Measurements from ENCODE around the gene AHRR. TPM values are rescaled to one million over a fixed set of nuclear protein-coding genes. Genes with fewer than 3 reads are reported as not detected.

The AHRR gene
- total and polyA plus RNA-seq, 2 donors (not counting 1 experiment from before 2014, with no cell fraction given) = 11.3 to 26.4 TPM

- H3K4me2 ChIP-seq (ENCODE audit: extremely low read depth, insufficient read depth, low read length) = no peak overlapping the region
- H2AFZ ChIP-seq (ENCODE audit: low read length) = no peak overlapping the region
- TF ChIP-seq EZH2 (IDR thresholded peaks at IDR 0.05; ENCODE audit: low read length, missing control alignments) = no peak
- TF ChIP-seq, protein P1, sequence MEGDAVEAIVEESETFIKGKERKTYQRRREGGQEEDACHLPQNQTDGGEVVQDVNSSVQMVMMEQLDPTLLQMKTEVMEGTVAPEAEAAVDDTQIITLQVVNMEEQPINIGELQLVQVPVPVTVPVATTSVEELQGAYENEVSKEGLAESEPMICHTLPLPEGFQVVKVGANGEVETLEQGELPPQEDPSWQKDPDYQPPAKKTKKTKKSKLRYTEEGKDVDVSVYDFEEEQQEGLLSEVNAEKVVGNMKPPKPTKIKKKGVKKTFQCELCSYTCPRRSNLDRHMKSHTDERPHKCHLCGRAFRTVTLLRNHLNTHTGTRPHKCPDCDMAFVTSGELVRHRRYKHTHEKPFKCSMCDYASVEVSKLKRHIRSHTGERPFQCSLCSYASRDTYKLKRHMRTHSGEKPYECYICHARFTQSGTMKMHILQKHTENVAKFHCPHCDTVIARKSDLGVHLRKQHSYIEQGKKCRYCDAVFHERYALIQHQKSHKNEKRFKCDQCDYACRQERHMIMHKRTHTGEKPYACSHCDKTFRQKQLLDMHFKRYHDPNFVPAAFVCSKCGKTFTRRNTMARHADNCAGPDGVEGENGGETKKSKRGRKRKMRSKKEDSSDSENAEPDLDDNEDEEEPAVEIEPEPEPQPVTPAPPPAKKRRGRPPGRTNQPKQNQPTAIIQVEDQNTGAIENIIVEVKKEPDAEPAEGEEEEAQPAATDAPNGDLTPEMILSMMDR (conservative IDR thresholded peaks at IDR 0.05 in 1 of 2, IDR thresholded peaks at IDR 0.05 in 1 of 2; ENCODE audit: low read depth in 1 of 2, low read length in 2 of 2) = no peak
- H3K4me3 ChIP-seq (replicated peaks in 1 of 4; ENCODE audit: control extremely low read depth in 1 of 4, insufficient read depth in 1 of 4, low read depth in 3 of 4, low read length in 4 of 4) = no peak overlapping the region
- DNase-seq (ENCODE audit: low read depth in 2 of 2) = no peak
- H3K9me3 ChIP-seq (ENCODE audit: control insufficient read depth, insufficient read depth, low read depth, low read length) = no peaks in the 10 kb centered on the region
- H3K27ac ChIP-seq (ENCODE audit: insufficient read depth, low read length) = peak overlapping the region; percentile 98
- no peak overlapping the region for H3K9ac ChIP-seq (ENCODE audit: insufficient read depth, low read length)
- H4K20me1 ChIP-seq (ENCODE audit: control insufficient read depth, extremely low read depth, insufficient read depth, low read length) = no peaks in the 10 kb centered on the region
- H3K79me2 ChIP-seq (ENCODE audit: control insufficient read depth, insufficient read depth, low read length) = peaks cover 29% of the 10 kb centered on the region
- H3K4me1 ChIP-seq (ENCODE audit: control insufficient read depth, extremely low read depth, insufficient read depth, low read length) = peaks cover 40% of the 10 kb centered on the region
- H3K36me3 ChIP-seq (ENCODE audit: control insufficient read depth, insufficient read depth, low read length) = peaks cover 21% of the 10 kb centered on the region
- H3K27me3 ChIP-seq (ENCODE audit: control insufficient read depth, insufficient read depth, low read length) = no peaks in the 10 kb centered on the region
Measured at GRCh38 chr5:375921-376798, 54.6 kb downstream of the AHRR start.

DNA sequence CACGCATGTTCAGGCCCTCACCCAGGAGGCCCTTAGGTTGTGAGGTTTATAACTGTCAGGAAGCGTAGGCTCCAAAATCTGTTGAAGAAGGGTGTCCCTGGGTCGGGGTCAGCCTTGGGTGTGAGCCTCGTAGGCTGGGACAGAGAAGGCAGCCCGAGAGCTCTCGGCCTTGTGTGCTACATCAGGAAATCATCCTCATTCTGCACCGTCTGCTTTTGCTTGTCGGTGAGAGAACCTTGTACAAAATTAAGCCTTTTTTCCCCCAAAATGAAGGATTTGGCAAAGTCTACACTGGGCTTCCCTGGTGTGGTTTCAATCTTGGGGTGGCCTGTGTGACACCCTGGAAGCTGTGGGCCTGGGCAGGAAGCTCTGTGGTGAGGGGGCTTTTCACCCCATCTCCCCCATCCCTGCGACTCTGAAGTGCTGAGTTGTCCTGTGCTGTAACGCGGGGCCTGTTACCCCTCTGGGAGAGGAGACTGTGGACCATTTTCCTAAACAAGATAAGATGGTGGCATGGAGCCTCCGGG is 55.3 kb downstream of the AHRR start:
- Histone ChIP-seq H3K9me3 (ENCODE audit: control insufficient read depth, insufficient read depth, low read depth, low read length) (no peaks in the 10 kb centered on the region), H3K9ac (ENCODE audit: insufficient read depth, low read length) (no peak overlapping the region), H3K79me2 (ENCODE audit: control insufficient read depth, insufficient read depth, low read length) (peaks cover 29% of the 10 kb centered on the region), H3K4me1 (ENCODE audit: control insufficient read depth, extremely low read depth, insufficient read depth, low read length) (peaks cover 36% of the 10 kb centered on the region), H4K20me1 (ENCODE audit: control insufficient read depth, extremely low read depth, insufficient read depth, low read length) (no peaks in the 10 kb centered on the region), H3K36me3 (ENCODE audit: control insufficient read depth, insufficient read depth, low read length) (peaks cover 21% of the 10 kb centered on the region), H3K4me3 (replicated peaks in 1 of 4; ENCODE audit: control extremely low read depth in 1 of 4, insufficient read depth in 1 of 4, low read depth in 3 of 4, low read length in 4 of 4) (no peak overlapping the region), H3K27me3 (ENCODE audit: control insufficient read depth, insufficient read depth, low read length) (no peaks in the 10 kb centered on the region), H3K4me2 (ENCODE audit: extremely low read depth, insufficient read depth, low read length) (no peak overlapping the region), H2AFZ (ENCODE audit: low read length) (no peak overlapping the region), H3K27ac (ENCODE audit: insufficient read depth, low read length) (peak overlapping the region; percentile 88)
- TF ChIP-seq EZH2 (IDR thresholded peaks at IDR 0.05; ENCODE audit: low read length, missing control alignments) = no peak
- DNase-seq (ENCODE audit: low read depth in 2 of 2) = no peak

DNA sequence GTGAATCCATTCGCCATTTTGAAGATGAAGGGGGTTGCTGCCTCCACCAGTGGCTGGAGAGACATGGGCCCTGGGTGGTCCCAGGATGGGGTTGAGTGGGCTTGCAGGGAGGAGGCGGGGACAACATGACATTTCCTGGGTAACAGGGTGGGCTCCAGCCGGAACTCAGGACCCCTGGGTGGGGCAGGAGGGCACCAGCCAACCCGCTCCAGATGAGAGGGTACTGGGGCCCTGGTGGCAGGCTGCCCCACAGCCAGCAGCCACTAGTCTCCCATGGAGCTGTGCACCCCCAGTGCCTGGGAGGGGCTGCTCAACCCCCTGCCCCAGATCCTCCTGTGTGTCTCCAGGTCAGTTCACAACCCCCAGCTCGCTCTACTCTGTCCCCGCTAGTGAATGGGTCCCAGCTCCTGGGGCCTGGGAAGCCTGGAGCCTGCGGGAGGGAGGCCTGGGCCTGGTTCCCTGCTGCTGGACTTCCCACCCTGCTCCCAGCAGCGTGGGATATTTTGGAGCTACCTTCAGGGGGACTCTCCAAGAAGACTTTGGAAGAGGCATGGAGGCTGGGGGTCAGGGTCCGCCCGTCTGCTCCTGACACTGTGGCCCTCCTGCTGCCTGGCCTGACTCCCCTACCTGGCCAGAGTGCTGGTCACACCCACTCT is 55.9 kb downstream of the AHRR start:
- Histone ChIP-seq H2AFZ (ENCODE audit: low read length) (no peak overlapping the region), H3K4me1 (ENCODE audit: control insufficient read depth, extremely low read depth, insufficient read depth, low read length) (peaks cover 33% of the 10 kb centered on the region), H3K27me3 (ENCODE audit: control insufficient read depth, insufficient read depth, low read length) (no peaks in the 10 kb centered on the region), H3K9ac (ENCODE audit: insufficient read depth, low read length) (no peak overlapping the region), H3K27ac (ENCODE audit: insufficient read depth, low read length) (peak overlapping the region; percentile 88), H3K4me3 (replicated peaks in 1 of 4; ENCODE audit: control extremely low read depth in 1 of 4, insufficient read depth in 1 of 4, low read depth in 3 of 4, low read length in 4 of 4) (no peak overlapping the region), H4K20me1 (ENCODE audit: control insufficient read depth, extremely low read depth, insufficient read depth, low read length) (no peaks in the 10 kb centered on the region), H3K36me3 (ENCODE audit: control insufficient read depth, insufficient read depth, low read length) (peaks cover 21% of the 10 kb centered on the region), H3K9me3 (ENCODE audit: control insufficient read depth, insufficient read depth, low read depth, low read length) (no peaks in the 10 kb centered on the region), H3K4me2 (ENCODE audit: extremely low read depth, insufficient read depth, low read length) (no peak overlapping the region), H3K79me2 (ENCODE audit: control insufficient read depth, insufficient read depth, low read length) (peaks cover 32% of the 10 kb centered on the region)
- no peak for TF ChIP-seq EZH2 (IDR thresholded peaks at IDR 0.05; ENCODE audit: low read length, missing control alignments)
- TF ChIP-seq, protein P1 (conservative IDR thresholded peaks at IDR 0.05 in 1 of 2, IDR thresholded peaks at IDR 0.05 in 1 of 2; ENCODE audit: low read depth in 1 of 2, low read length in 2 of 2) = no peak
- no peak for DNase-seq (ENCODE audit: low read depth in 2 of 2)

Measured in fibroblast of lung (primary cell).